HEK293 (cell line): ENCODE measurements around the gene OCRL.

Source experiments
- GLI2 ChIP-seq: fragments of 450-650 bp; formaldehyde crosslinking; IDR thresholded peaks from 2 replicates; pipeline ENCODE4; 2017; ENCODE audit warnings: missing biosample characterization, missing genetic modification characterization, low read depth, borderline replicate concordance
- KLF1 ChIP-seq: fragments of 450-650 bp; formaldehyde crosslinking; IDR thresholded peaks from 2 replicates; pipeline ENCODE4 v1.5.1; 2016; ENCODE audit warnings: missing biosample characterization, missing genetic modification characterization
- KLF16 ChIP-seq: fragments of 450-650 bp; formaldehyde crosslinking; IDR thresholded peaks from 2 replicates; pipeline ENCODE4 v1.5.1; 2017; ENCODE audit warnings: missing biosample characterization, missing genetic modification characterization
- KLF8 ChIP-seq: fragments of 450-650 bp; formaldehyde crosslinking; IDR thresholded peaks from 2 replicates; pipeline ENCODE4 v1.5.1; 2016; ENCODE audit warnings: missing biosample characterization, missing genetic modification characterization
- KLF9 ChIP-seq: fragments of 450-650 bp; formaldehyde crosslinking; IDR thresholded peaks from 2 replicates; pipeline ENCODE4 v1.5.1; 2016; ENCODE audit warnings: missing biosample characterization, missing genetic modification characterization, low read depth
- PATZ1 ChIP-seq: fragments of 450-650 bp; formaldehyde crosslinking; IDR thresholded peaks from 2 replicates; pipeline ENCODE4 v1.5.1; 2016; ENCODE audit warnings: missing biosample characterization, missing genetic modification characterization
- PRDM1 ChIP-seq: fragments of 450-650 bp; formaldehyde crosslinking; IDR thresholded peaks from 2 replicates; pipeline ENCODE4; 2016; ENCODE audit warnings: missing biosample characterization, missing genetic modification characterization
- SCRT2 ChIP-seq: fragments of 450-650 bp; formaldehyde crosslinking; IDR thresholded peaks from 2 replicates; pipeline ENCODE4 v1.5.1; 2016; ENCODE audit warnings: missing biosample characterization, missing genetic modification characterization
- SP3 ChIP-seq: fragments of 450-650 bp; formaldehyde crosslinking; IDR thresholded peaks from 2 replicates; pipeline ENCODE4 v1.5.1; 2016; ENCODE audit warnings: missing biosample characterization, missing genetic modification characterization
- SP7 ChIP-seq: fragments of 450-650 bp; formaldehyde crosslinking; IDR thresholded peaks from 2 replicates; pipeline ENCODE4 v1.5.1; 2016; ENCODE audit warnings: missing biosample characterization, missing genetic modification characterization
- ZEB2 ChIP-seq: fragments of 450-650 bp; formaldehyde crosslinking; IDR thresholded peaks from 2 replicates; pipeline ENCODE4 v1.5.1; 2016; ENCODE audit warnings: missing biosample characterization, missing genetic modification characterization
- ZFP69B ChIP-seq: fragments of 450-650 bp; formaldehyde crosslinking; IDR thresholded peaks from 2 replicates; pipeline ENCODE4 v1.5.1; 2016; ENCODE audit warnings: missing biosample characterization, missing genetic modification characterization
- ZNF112 ChIP-seq: fragments of 450-650 bp; formaldehyde crosslinking; IDR thresholded peaks from 2 replicates; pipeline ENCODE4 v1.5.0; 2017; ENCODE audit warnings: missing biosample characterization, missing genetic modification characterization
- ZNF114 ChIP-seq: fragments of 450-650 bp; formaldehyde crosslinking; IDR thresholded peaks from 2 replicates; pipeline ENCODE4 v1.5.0; 2017; ENCODE audit warnings: missing biosample characterization, missing genetic modification characterization
- ZNF19 ChIP-seq: fragments of 450-650 bp; formaldehyde crosslinking; IDR thresholded peaks from 2 replicates; pipeline ENCODE4; 2016; ENCODE audit warnings: missing biosample characterization, missing genetic modification characterization, low read depth
- ZNF211 ChIP-seq: fragments of 450-650 bp; formaldehyde crosslinking; IDR thresholded peaks from 2 replicates; pipeline ENCODE4 v1.5.1; 2016; ENCODE audit warnings: low read depth, missing biosample characterization, missing genetic modification characterization
- ZNF221 ChIP-seq: fragments of 450-650 bp; formaldehyde crosslinking; IDR thresholded peaks from 2 replicates; pipeline ENCODE4 v1.5.1; 2017; ENCODE audit warnings: missing biosample characterization, missing genetic modification characterization, borderline replicate concordance
- ZNF335 ChIP-seq: fragments of 450-650 bp; formaldehyde crosslinking; conservative IDR thresholded peaks from 2 replicates; pipeline ENCODE4 v1.5.1; 2016; ENCODE audit warnings: missing biosample characterization, missing genetic modification characterization
- ZNF354C ChIP-seq: fragments of 450-650 bp; formaldehyde crosslinking; IDR thresholded peaks from 2 replicates; pipeline ENCODE4 v1.5.1; 2016; ENCODE audit warnings: missing biosample characterization, missing genetic modification characterization, low read depth, borderline replicate concordance
- ZNF433 ChIP-seq: fragments of 450-650 bp; formaldehyde crosslinking; IDR thresholded peaks from 2 replicates; pipeline ENCODE4 v1.5.1; 2016; ENCODE audit warnings: missing biosample characterization, missing genetic modification characterization, low read depth
- ZNF488 ChIP-seq: fragments of 450-650 bp; formaldehyde crosslinking; IDR thresholded peaks from 2 replicates; pipeline ENCODE4 v1.5.1; 2016; ENCODE audit warnings: missing biosample characterization, missing genetic modification characterization
- ZNF571 ChIP-seq: fragments of 450-650 bp; formaldehyde crosslinking; IDR thresholded peaks from 2 replicates; pipeline ENCODE4 v1.5.0; 2017; ENCODE audit warnings: missing biosample characterization, missing genetic modification characterization
- ZNF580 ChIP-seq: fragments of 450-650 bp; formaldehyde crosslinking; IDR thresholded peaks from 2 replicates; pipeline ENCODE4 v1.5.1; 2016; ENCODE audit warnings: missing biosample characterization, missing genetic modification characterization
- ZNF610 ChIP-seq: fragments of 450-650 bp; formaldehyde crosslinking; IDR thresholded peaks from 2 replicates; pipeline ENCODE4 v1.5.1; 2016; ENCODE audit warnings: missing biosample characterization, missing genetic modification characterization, borderline replicate concordance
- ZNF624 ChIP-seq: fragments of 450-650 bp; formaldehyde crosslinking; IDR thresholded peaks from 2 replicates; pipeline ENCODE4 v1.5.1; 2017; ENCODE audit warnings: missing biosample characterization, missing genetic modification characterization
- ZNF626 ChIP-seq: fragments of 450-650 bp; sonication (Bioruptor Pico); formaldehyde crosslinking; IDR thresholded peaks from 2 replicates; pipeline ENCODE4 v1.5.1; 2018; ENCODE audit warnings: missing biosample characterization, missing genetic modification characterization, inconsistent platforms
- ZNF707 ChIP-seq: fragments of 450-650 bp; formaldehyde crosslinking; IDR thresholded peaks from 2 replicates; pipeline ENCODE4 v1.5.1; 2016; ENCODE audit warnings: missing biosample characterization, missing genetic modification characterization
- ZSCAN30 ChIP-seq: fragments of 450-650 bp; IDR thresholded peaks from 2 replicates; pipeline ENCODE4 v1.5.1; 2018; ENCODE audit warnings: missing biosample characterization, mild to moderate bottlenecking, missing genetic modification characterization, moderate library complexity
- TF ChIP-seq, protein P1 (sequence below): fragments of 450-650 bp; formaldehyde crosslinking; IDR thresholded peaks from 2 replicates; pipeline ENCODE4 v1.5.1; 2017; ENCODE audit warnings: missing biosample characterization, missing genetic modification characterization
- TF ChIP-seq, protein P2 (sequence below): fragments of 450-650 bp; formaldehyde crosslinking; IDR thresholded peaks from 2 replicates; pipeline ENCODE4 v1.5.1; 2016; ENCODE audit warnings: missing biosample characterization, missing genetic modification characterization
- TF ChIP-seq, protein P3 (sequence below): fragments of 450-650 bp; formaldehyde crosslinking; IDR thresholded peaks from 2 replicates; pipeline ENCODE4 v1.5.1; 2016; ENCODE audit warnings: missing biosample characterization, missing genetic modification characterization
- TF ChIP-seq, protein P4 (sequence below): IDR thresholded peaks from 2 replicates; pipeline ENCODE4 v1.6.1; 2011; ENCODE audit warnings: mild to moderate bottlenecking, low read depth, low read length, borderline replicate concordance

Gene OCRL

DNA sequence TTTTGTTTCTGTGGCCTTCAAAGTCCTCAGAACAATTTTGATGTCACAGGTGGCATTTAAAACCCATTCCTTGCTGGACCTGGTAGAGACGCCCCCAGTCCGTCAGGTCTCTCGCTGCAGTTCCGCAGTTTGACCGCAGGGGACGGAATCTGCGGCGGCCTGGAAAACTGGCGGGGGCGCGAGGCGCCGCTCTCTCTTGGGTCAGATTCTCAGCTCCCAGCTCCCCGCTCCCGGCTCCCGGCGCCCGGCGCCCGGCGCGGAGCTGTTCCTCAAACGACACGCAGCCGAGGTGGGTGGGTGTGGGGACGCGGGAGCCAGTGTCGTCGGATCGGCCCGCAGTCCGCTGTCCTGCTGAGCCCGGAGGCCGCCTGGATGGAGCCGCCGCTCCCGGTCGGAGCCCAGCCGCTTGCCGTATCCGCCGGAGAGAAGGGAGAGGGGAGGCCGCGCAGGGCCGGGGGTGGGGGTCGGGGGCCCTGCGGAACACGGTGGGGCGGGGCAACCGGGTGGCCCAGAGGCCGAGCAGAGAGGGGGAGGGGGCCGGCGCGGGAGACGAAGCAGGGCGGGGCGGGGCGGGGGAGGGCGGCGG is at the start of gene OCRL (continued):
- TF ChIP-seq ZNF114 (tag by site-specific recombination) (no peak), SCRT2 (tag by site-specific recombination) (peak; percentile 67), ZNF335 (peak; percentile 39; the same call in 1 of the 2 replicates), ZNF354C (tag by site-specific recombination) (no peak), ZFP69B (tag by site-specific recombination) (no peak), ZNF211 (tag by site-specific recombination) (no peak), ZNF112 (tag by site-specific recombination) (no peak), ZNF221 (tag by site-specific recombination) (no peak), KLF8 (tag by site-specific recombination) (peak; percentile 33; the same call in 1 of the 2 replicates), PATZ1 (peak; percentile 73), SP7 (tag by site-specific recombination) (0 out of 2 replicates have a peak, but pooled peaks have one; percentile 31), ZNF19 (tag by site-specific recombination) (no peak), KLF9 (tag by site-specific recombination) (0 out of 2 replicates have a peak, but pooled peaks have one; percentile 16), ZNF571 (tag by site-specific recombination) (no peak), KLF1 (tag by site-specific recombination) (no peak), ZEB2 (tag by site-specific recombination) (0 out of 2 replicates have a peak, but pooled peaks have one; percentile 21), ZNF626 (tag by site-specific recombination) (no peak), ZNF488 (tag by site-specific recombination) (no peak), ZNF624 (tag by site-specific recombination) (no peak), ZNF433 (tag by site-specific recombination) (no peak), SP3 (tag by site-specific recombination) (no peak), KLF16 (tag by site-specific recombination) (0 out of 2 replicates have a peak, but pooled peaks have one; percentile 38), ZNF580 (tag by site-specific recombination) (no peak), PRDM1 (tag by site-specific recombination) (no peak), ZSCAN30 (tag by site-specific recombination) (0 out of 2 replicates have a peak, but pooled peaks have one; percentile 39), GLI2 (no peak), ZNF610 (tag by site-specific recombination) (0 out of 2 replicates have a peak, but pooled peaks have one; percentile 59), ZNF707 (no peak)
- TF ChIP-seq, protein P1, sequence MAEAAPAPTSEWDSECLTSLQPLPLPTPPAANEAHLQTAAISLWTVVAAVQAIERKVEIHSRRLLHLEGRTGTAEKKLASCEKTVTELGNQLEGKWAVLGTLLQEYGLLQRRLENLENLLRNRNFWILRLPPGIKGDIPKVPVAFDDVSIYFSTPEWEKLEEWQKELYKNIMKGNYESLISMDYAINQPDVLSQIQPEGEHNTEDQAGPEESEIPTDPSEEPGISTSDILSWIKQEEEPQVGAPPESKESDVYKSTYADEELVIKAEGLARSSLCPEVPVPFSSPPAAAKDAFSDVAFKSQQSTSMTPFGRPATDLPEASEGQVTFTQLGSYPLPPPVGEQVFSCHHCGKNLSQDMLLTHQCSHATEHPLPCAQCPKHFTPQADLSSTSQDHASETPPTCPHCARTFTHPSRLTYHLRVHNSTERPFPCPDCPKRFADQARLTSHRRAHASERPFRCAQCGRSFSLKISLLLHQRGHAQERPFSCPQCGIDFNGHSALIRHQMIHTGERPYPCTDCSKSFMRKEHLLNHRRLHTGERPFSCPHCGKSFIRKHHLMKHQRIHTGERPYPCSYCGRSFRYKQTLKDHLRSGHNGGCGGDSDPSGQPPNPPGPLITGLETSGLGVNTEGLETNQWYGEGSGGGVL, result peak; percentile 21; the same call in 1 of the 2 replicates
- TF ChIP-seq, protein P2, sequence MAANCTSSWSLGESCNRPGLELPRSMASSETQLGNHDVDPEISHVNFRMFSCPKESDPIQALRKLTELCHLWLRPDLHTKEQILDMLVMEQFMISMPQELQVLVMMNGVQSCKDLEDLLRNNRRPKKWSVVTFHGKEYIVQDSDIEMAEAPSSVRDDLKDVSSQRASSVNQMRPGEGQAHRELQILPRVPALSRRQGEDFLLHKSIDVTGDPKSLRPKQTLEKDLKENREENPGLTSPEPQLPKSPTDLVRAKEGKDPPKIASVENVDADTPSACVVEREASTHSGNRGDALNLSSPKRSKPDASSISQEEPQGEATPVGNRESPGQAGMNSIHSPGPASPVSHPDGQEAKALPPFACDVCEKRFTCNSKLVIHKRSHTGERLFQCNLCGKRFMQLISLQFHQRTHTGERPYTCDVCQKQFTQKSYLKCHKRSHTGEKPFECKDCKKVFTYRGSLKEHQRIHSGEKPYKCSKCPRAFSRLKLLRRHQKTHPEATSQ, result 0 out of 2 replicates have a peak, but pooled peaks have one; percentile 28
- TF ChIP-seq, protein P3, sequence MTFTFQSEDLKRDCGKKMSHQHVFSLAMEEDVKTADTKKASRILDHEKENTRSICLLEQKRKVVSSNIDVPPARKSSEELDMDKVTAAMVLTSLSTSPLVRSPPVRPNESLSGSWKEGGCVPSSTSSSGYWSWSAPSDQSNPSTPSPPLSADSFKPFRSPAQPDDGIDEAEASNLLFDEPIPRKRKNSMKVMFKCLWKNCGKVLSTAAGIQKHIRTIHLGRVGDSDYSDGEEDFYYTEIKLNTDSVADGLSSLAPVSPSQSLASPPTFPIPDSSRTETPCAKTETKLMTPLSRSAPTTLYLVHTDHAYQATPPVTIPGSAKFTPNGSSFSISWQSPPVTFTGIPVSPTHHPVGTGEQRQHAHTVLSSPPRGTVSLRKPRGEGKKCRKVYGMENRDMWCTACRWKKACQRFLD, result no peak
- TF ChIP-seq, protein P4, sequence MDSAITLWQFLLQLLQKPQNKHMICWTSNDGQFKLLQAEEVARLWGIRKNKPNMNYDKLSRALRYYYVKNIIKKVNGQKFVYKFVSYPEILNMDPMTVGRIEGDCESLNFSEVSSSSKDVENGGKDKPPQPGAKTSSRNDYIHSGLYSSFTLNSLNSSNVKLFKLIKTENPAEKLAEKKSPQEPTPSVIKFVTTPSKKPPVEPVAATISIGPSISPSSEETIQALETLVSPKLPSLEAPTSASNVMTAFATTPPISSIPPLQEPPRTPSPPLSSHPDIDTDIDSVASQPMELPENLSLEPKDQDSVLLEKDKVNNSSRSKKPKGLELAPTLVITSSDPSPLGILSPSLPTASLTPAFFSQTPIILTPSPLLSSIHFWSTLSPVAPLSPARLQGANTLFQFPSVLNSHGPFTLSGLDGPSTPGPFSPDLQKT, result no peak
